Osteocyte (in vitro differentiated cells): ENCODE measurements around the gene EPS8L1. TPM values are rescaled to one million over a fixed set of nuclear protein-coding genes. Genes with fewer than 3 reads are reported as not detected.
"Not testable (repeated sequence)": the region's sequence is repeated elsewhere in the genome, so short reads cannot be mapped to it uniquely, and the experiment has no call there.

Source experiments
- DNase-seq: peaks from one replicate; pipeline ENCODE4 v3.0.0; 2021; ENCODE audit warnings: mixed read lengths; ENCODE audit not compliant: unreplicated experiment; ENCODE audit errors: extremely low spot score
- H3K27ac Mint-ChIP-seq: one replicate; pipeline ENCODE4 v1.8.0; 2021; ENCODE audit warnings: mild to moderate bottlenecking, mixed read lengths; ENCODE audit not compliant: unreplicated experiment
- H3K27me3 Mint-ChIP-seq: one replicate; pipeline ENCODE4 v1.8.0; 2021; ENCODE audit warnings: mixed read lengths; ENCODE audit not compliant: unreplicated experiment
- H3K36me3 Mint-ChIP-seq: one replicate; pipeline ENCODE4 v1.8.0; 2021; ENCODE audit warnings: mixed read lengths; ENCODE audit not compliant: unreplicated experiment
- H3K4me1 Mint-ChIP-seq: one replicate; pipeline ENCODE4 v1.8.0; 2021; ENCODE audit warnings: mixed read lengths; ENCODE audit not compliant: unreplicated experiment
- H3K4me3 Mint-ChIP-seq: one replicate; pipeline ENCODE4 v1.8.0; 2021; ENCODE audit warnings: mild to moderate bottlenecking, moderate library complexity, mixed read lengths; ENCODE audit not compliant: unreplicated experiment
- H3K9me3 Mint-ChIP-seq: one replicate; pipeline ENCODE4 v1.8.0; 2021; ENCODE audit warnings: mixed read lengths; ENCODE audit not compliant: unreplicated experiment
- CTCF ChIP-seq: fragments of 200-600 bp; sonication (generic); IDR thresholded peaks from 2 replicates; pipeline ENCODE4 v1.5.0; 2021; ENCODE audit warnings: antibody characterized with exemption, mild to moderate bottlenecking, moderate library complexity
- total RNA-seq: library from RNA; stranded (reverse); gene quantifications from 2 replicates; pipeline ENCODE4 v1.2.1, GENCODE V29; 2021

The EPS8L1 gene
- total RNA-seq, 1 donor from 2014 or later = 4.5 TPM

- DNase-seq = no peak
- H3K27me3 Mint-ChIP-seq = no peaks in the 10 kb centered on the region
- H3K9me3 Mint-ChIP-seq = no peaks in the 10 kb centered on the region
- H3K27ac Mint-ChIP-seq = no peak overlapping the region
- no peak overlapping the region for H3K4me3 Mint-ChIP-seq
- H3K4me1 Mint-ChIP-seq = no peaks in the 10 kb centered on the region
- H3K36me3 Mint-ChIP-seq = peaks cover 18% of the 10 kb centered on the region
- no peak for TF ChIP-seq CTCF
These were observed 24.7 kb upstream of the EPS8L1 start for GRCh38 chr19:55050749-55051532.

- DNase-seq = no peak
- peaks cover 28% of the 10 kb centered on the region for H3K36me3 Mint-ChIP-seq
- H3K27me3 Mint-ChIP-seq = no peaks in the 10 kb centered on the region
- TF ChIP-seq CTCF = no peak
- no peaks in the 10 kb centered on the region for H3K4me1 Mint-ChIP-seq
- no peak overlapping the region for H3K27ac Mint-ChIP-seq
- H3K4me3 Mint-ChIP-seq = no peak overlapping the region
- H3K9me3 Mint-ChIP-seq = no peaks in the 10 kb centered on the region
These were observed 21.9 kb upstream of the EPS8L1 start for GRCh38 chr19:55053735-55054134.

GRCh38 chr19:55056827-55057226 is 18.8 kb upstream of the EPS8L1 start:
- no peak for DNase-seq
- H3K36me3 Mint-ChIP-seq = peaks cover 28% of the 10 kb centered on the region
- H3K27ac Mint-ChIP-seq = no peak overlapping the region
- TF ChIP-seq CTCF = no peak
- no peaks in the 10 kb centered on the region for H3K9me3 Mint-ChIP-seq
- no peaks in the 10 kb centered on the region for H3K27me3 Mint-ChIP-seq
- H3K4me3 Mint-ChIP-seq = no peak overlapping the region
- peaks cover 2% of the 10 kb centered on the region for H3K4me1 Mint-ChIP-seq

GRCh38 chr19:55058781-55059610 is 16.7 kb upstream of the EPS8L1 start:
- DNase-seq = no peak
- H3K36me3 Mint-ChIP-seq = peaks cover 19% of the 10 kb centered on the region
- no peaks in the 10 kb centered on the region for H3K27me3 Mint-ChIP-seq
- no peak overlapping the region for H3K27ac Mint-ChIP-seq
- H3K4me3 Mint-ChIP-seq = no peak overlapping the region
- no peak for TF ChIP-seq CTCF
- peaks cover 10% of the 10 kb centered on the region for H3K4me1 Mint-ChIP-seq
- H3K9me3 Mint-ChIP-seq = no peaks in the 10 kb centered on the region

GRCh38 chr19:55060287-55060686 is 15.4 kb upstream of the EPS8L1 start:
- DNase-seq, H3K4me3 Mint-ChIP-seq, H3K27me3 Mint-ChIP-seq, H3K27ac Mint-ChIP-seq, H3K9me3 Mint-ChIP-seq: not testable (repeated sequence)
- H3K36me3 Mint-ChIP-seq = peaks cover 17% of the 10 kb centered on the region
- H3K4me1 Mint-ChIP-seq = peaks cover 10% of the 10 kb centered on the region
